Gastrocnemius medialis (tissue), 4 donors: ENCODE data around the gene PYM1. TPM values are rescaled to one million over a fixed set of nuclear protein-coding genes. Genes with fewer than 3 reads are reported as not detected.

Experiments
- ATAC-seq, 2 donors: fragments of 150-250 bp; one replicate each; pipeline ENCODE4 v1.9.1; 2016
- DNase-seq, 2 donors: peaks; one replicate each; pipeline ENCODE4 v3.0.0-alpha.2; 2019
- H3K27ac ChIP-seq, 4 donors: fragments of 200-600 bp; sonication (generic); 1 replicate in 1 of 4; 2 replicates in 3 of 4; pipeline ENCODE4 v1.5.1; 2016 to 2018; ENCODE audit warnings: mild to moderate bottlenecking in 2 of 4, moderate library complexity in 1 of 4
- H3K27me3 ChIP-seq, 3 donors: fragments of 200-600 bp; sonication (generic) in 2 of 3; 1 replicate in 1 of 3; 2 replicates in 2 of 3; pipeline versions ENCODE4 v1.5.1 to v1.6.0; 2016 to 2019; ENCODE audit warnings: mild to moderate bottlenecking in 1 of 3, moderate library complexity in 1 of 3
- H3K36me3 ChIP-seq, 2 donors: fragments of 200-600 bp; sonication (generic) in 1 of 2; one replicate each; pipeline ENCODE4 v1.5.1; 2017 to 2018
- H3K4me1 ChIP-seq, 2 donors: fragments of 200-600 bp; sonication (generic) in 1 of 2; one replicate each; pipeline ENCODE4 v1.5.1; 2016 to 2017; ENCODE audit warnings: mild to moderate bottlenecking in 2 of 2
- H3K4me3 ChIP-seq, 4 donors: fragments of 200-600 bp; sonication (generic) in 3 of 4; 1 replicate in 1 of 4; 2 replicates in 3 of 4; pipeline ENCODE4 v1.5.1; 2016 to 2019; ENCODE audit warnings: mild to moderate bottlenecking in 2 of 4
- H3K9me3 ChIP-seq, 3 donors: fragments of 200-600 bp; sonication (generic) in 2 of 3; 1 replicate in 1 of 3; 2 replicates in 2 of 3; pipeline ENCODE4 v1.5.1; 2016 to 2019
- POLR2A ChIP-seq, 2 donors: fragments of 450-650 bp; IDR thresholded peaks; one replicate each; pipeline ENCODE4 v1.6.1; 2017; ENCODE audit warnings: antibody characterized with exemption in 2 of 2, mild to moderate bottlenecking in 2 of 2, moderate library complexity in 2 of 2
- in situ Hi-C, 4 donors: fragments of 200-750 bp; cut with MboI; loops; one replicate each; pipeline versions ENCODE4 v1.15.0 to v1.8.0; 2017; ENCODE audit warnings: low sequenced_read_pairs in 4 of 4
- intact Hi-C: fragments of 100-400 bp; cut with DNase I; formaldehyde crosslinking; loops from one replicate; pipeline ENCODE4 v1.15.1; 2023; ENCODE audit warnings: low total_unique reads
- total RNA-seq, 4 donors: library from RNA; depleted of rRNA; stranded (reverse); fragments of >200 nt; gene quantifications; one replicate each; pipeline versions ENCODE4 v1.1.0 to v1.2.3, GENCODE V29; 2016
- TF ChIP-seq, protein P1 (sequence below), 5 experiments: fragments of 450-650 bp in 3 of 5; fragments of 200-600 bp in 2 of 5; sonication (generic) in 2 of 5; IDR thresholded peaks in 4 of 5; conservative IDR thresholded peaks in 1 of 5; 1 replicate in 4 of 5; 2 replicates in 1 of 5; pipeline ENCODE4 v1.5.1; 2016 to 2019; ENCODE audit warnings: antibody characterized with exemption in 5 of 5, mild to moderate bottlenecking in 3 of 5, moderate library complexity in 3 of 5

Gene PYM1
- total RNA-seq, 4 donors from 2014 or later, result 12.8 to 24.5 (median 15.9) TPM

DNA sequence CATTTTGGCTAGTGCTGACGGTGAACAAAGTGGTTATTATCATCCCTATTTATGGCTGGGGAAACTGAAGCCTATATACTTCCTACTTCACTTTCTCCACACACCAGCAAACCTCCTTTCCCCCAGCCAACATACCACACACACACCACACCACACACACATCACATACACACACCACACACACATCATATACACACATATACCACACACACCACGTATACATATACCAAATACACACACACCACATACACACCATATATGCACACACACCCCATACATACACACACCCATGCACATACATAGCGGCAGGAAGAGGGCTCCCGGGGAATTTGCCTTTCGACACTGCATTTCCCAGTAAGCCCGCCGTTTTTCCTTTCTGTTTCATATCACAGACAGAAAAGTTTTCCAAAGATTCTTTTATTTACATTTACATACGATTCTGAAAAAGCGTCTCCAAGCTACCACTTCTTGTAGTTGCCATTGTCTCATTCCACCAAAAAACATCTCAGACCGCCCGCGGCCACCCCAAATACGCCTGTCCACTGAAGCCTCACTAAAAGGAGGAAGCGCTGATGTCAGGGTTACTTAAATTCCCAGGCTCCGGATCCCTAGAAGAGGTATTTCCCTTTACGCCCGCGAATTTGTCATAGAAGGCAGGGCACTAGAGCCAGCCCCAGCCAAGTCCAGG is 45.4 kb upstream of the PYM1 start:
- Histone ChIP-seq H3K27ac (peak overlapping the region; percentile 93 to 97 (median 94)), H3K4me1 (peaks cover 28 to 36% of the 10 kb centered on the region in 2 donors), H3K27me3 (no peaks in the 10 kb centered on the region), H3K36me3 (peaks cover 0 to 12% of the 10 kb centered on the region in 2 donors), H3K9me3 (no peaks in the 10 kb centered on the region), H3K4me3 (peak overlapping the region; percentile 68 to 99 (median 75))
- intact Hi-C loops, result loop anchor here (1.0 to 5.0 kb wide), 2 partner anchors 46 to 156 kb away; partner anchors contain the start of genes ORMDL2, PYM1 and SARNP
- ATAC-seq (no peak), DNase-seq (no peak)
- peak; percentile 18 to 51 for TF ChIP-seq POLR2A (IDR thresholded peaks at IDR 0.05)
- TF ChIP-seq, protein P1, sequence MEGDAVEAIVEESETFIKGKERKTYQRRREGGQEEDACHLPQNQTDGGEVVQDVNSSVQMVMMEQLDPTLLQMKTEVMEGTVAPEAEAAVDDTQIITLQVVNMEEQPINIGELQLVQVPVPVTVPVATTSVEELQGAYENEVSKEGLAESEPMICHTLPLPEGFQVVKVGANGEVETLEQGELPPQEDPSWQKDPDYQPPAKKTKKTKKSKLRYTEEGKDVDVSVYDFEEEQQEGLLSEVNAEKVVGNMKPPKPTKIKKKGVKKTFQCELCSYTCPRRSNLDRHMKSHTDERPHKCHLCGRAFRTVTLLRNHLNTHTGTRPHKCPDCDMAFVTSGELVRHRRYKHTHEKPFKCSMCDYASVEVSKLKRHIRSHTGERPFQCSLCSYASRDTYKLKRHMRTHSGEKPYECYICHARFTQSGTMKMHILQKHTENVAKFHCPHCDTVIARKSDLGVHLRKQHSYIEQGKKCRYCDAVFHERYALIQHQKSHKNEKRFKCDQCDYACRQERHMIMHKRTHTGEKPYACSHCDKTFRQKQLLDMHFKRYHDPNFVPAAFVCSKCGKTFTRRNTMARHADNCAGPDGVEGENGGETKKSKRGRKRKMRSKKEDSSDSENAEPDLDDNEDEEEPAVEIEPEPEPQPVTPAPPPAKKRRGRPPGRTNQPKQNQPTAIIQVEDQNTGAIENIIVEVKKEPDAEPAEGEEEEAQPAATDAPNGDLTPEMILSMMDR (IDR thresholded peaks at IDR 0.05 in 4 of 5, conservative IDR thresholded peaks at IDR 0.05 in 1 of 5), result no peak
- in situ Hi-C loops, result no loop called here

DNA sequence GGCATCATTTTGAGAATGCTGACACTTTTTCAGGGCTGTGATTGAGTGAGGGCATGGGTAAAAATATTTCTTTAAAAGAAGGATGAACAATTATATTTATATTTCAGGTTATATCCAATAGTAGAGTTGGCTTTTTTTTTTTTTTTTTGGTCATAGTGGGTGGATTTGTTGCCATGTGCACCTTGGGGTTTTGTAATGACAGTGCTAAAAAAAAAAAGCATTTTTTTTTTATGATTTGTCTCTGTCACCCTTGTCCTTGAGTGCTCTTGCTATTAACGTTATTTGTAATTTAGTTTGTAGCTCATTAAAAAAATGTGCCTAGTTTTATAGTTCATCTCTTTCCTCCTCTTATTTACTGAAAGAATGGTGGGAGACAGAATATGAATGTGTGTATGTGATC is 44.8 kb upstream of the PYM1 start:
- no peak for ATAC-seq
- Histone ChIP-seq H3K9me3 (no peaks in the 10 kb centered on the region), H3K4me1 (peaks cover 28 to 39% of the 10 kb centered on the region in 2 donors), H3K4me3 (peak overlapping the region; percentile 68 to 99 (median 75)), H3K27me3 (no peaks in the 10 kb centered on the region), H3K36me3 (peaks cover 0 to 12% of the 10 kb centered on the region in 2 donors), H3K27ac (peak overlapping the region; percentile 93 to 97 (median 94))
- TF ChIP-seq, protein P1 (IDR thresholded peaks at IDR 0.05 in 4 of 5, conservative IDR thresholded peaks at IDR 0.05 in 1 of 5), result no peak
- TF ChIP-seq POLR2A (IDR thresholded peaks at IDR 0.05), result no peak
- no peak for DNase-seq
- in situ Hi-C loops, result no loop called here
- intact Hi-C loops, result loop anchor here (5.0 kb wide), 1 partner anchor 155 kb away; the partner anchor contains the start of genes ORMDL2 and SARNP

DNA sequence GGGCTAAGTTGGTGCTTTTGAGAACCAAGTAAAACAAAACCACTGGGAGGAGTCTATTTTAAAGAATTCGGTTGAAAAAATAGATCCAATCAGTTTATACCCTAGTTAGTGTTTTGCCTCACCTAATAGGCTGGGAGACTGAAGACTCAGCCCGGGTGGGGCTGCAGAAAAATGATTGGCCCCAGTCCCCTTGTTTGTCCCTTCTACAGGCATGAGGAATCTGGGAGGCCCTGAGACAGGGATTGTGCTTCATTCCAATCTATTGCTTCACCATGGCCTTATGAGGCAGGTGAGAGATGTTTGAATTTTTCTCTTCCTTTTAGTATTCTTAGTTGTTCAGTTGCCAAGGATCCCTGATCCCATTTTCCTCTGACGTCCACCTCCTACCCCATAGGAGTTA is 44.3 kb upstream of the PYM1 start:
- Histone ChIP-seq H3K4me3 (no peak overlapping the region), H3K27ac (peak overlapping the region; percentile 93 to 97 (median 94)), H3K27me3 (no peaks in the 10 kb centered on the region), H3K4me1 (peaks cover 31 to 39% of the 10 kb centered on the region in 2 donors), H3K36me3 (peaks cover 0 to 12% of the 10 kb centered on the region in 2 donors), H3K9me3 (no peaks in the 10 kb centered on the region)
- intact Hi-C loops, result loop anchor here (5.0 kb wide), 1 partner anchor 155 kb away; the partner anchor contains the start of genes ORMDL2 and SARNP
- no peak for DNase-seq
- no peak for ATAC-seq
- in situ Hi-C loops, result no loop called here
- no peak for TF ChIP-seq POLR2A (IDR thresholded peaks at IDR 0.05)
- TF ChIP-seq, protein P1 (IDR thresholded peaks at IDR 0.05 in 4 of 5, conservative IDR thresholded peaks at IDR 0.05 in 1 of 5), result no peak

DNA sequence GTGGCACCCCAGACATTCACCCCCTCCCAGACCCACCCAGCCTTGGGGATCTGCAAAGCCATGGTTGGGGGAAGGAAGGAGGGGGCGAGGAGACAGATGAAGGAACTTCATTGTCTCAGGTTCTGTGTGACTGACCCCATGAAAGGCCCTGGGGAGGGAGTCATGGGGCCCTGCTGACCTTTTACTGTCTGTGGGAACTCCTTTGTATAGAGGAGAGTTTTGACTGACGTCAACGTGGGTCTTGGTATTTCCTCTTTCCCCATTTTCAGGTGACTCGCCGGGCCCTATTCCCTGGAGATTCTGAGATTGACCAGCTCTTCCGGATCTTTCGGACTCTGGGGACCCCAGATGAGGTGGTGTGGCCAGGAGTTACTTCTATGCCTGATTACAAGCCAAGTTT is 43.1 kb upstream of the PYM1 start:
- H3K27ac ChIP-seq, result no peak overlapping the region
- peaks cover 0 to 7% of the 10 kb centered on the region in 2 donors for H3K36me3 ChIP-seq
- intact Hi-C loops, result loop anchor here (5.0 kb wide), 1 partner anchor 153 kb away; the partner anchor contains the start of genes ORMDL2 and SARNP
- peaks cover 32 to 39% of the 10 kb centered on the region in 2 donors for H3K4me1 ChIP-seq
- no peak for DNase-seq
- no peak for TF ChIP-seq POLR2A (IDR thresholded peaks at IDR 0.05)
- TF ChIP-seq, protein P1 (IDR thresholded peaks at IDR 0.05 in 4 of 5, conservative IDR thresholded peaks at IDR 0.05 in 1 of 5), result no peak
- H3K4me3 ChIP-seq, result no peak overlapping the region
- no peaks in the 10 kb centered on the region for H3K27me3 ChIP-seq
- ATAC-seq, result no peak
- in situ Hi-C loops, result no loop called here
- no peaks in the 10 kb centered on the region for H3K9me3 ChIP-seq
